ENCODE results near the gene ABCA2. TPM values are rescaled to one million over a fixed set of nuclear protein-coding genes. Genes with fewer than 3 reads are reported as not detected.

Gene ABCA2
- total RNA-seq, 1 donor from 2014 or later: 102 TPM

DNA sequence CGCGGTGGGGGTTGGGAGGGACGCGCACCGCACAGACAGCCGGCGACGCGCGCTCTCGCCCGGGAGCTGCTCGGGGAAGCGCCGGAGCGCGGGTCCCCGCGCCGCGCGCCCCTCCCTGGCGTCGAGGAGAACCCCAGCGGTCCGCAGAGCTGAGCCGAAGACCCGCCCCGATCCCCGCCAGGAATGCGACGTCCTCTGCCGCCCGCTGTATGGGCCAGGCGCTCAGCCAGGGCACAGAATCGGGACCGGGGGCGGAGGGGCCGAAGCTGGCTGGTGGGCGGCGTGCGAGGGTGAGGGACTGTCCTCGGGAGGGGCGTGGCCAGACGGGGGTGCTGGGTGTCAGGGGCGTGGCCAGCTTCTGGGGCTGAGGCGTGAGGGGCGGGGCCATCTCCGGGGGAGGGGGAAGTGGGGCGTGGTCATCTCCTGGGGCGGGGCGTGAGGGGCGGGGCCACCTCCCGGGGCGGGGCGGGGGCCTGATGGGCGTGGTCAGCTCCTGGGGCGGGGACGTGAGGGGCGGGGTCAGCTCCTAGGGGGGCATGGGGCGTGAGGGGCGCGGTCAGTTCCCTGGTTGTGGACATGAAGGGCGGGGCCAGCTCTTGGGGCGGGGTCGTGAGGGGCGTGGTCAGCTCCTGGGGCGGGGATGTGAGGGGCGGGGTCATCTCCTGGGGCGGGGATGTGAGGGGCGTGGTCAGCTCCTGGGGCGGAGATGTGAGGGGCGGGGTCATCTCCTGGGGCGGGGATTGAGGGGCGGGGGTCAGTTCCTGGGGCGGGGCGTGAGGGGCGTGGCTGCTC, 49.8 kb downstream of the ABCA2 start:
- no peak overlapping the region for H3K27ac ChIP-seq
- DNase-seq (ENCODE audit: low spot score in 2 of 2): no peak
- TF ChIP-seq, protein P1, sequence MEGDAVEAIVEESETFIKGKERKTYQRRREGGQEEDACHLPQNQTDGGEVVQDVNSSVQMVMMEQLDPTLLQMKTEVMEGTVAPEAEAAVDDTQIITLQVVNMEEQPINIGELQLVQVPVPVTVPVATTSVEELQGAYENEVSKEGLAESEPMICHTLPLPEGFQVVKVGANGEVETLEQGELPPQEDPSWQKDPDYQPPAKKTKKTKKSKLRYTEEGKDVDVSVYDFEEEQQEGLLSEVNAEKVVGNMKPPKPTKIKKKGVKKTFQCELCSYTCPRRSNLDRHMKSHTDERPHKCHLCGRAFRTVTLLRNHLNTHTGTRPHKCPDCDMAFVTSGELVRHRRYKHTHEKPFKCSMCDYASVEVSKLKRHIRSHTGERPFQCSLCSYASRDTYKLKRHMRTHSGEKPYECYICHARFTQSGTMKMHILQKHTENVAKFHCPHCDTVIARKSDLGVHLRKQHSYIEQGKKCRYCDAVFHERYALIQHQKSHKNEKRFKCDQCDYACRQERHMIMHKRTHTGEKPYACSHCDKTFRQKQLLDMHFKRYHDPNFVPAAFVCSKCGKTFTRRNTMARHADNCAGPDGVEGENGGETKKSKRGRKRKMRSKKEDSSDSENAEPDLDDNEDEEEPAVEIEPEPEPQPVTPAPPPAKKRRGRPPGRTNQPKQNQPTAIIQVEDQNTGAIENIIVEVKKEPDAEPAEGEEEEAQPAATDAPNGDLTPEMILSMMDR (IDR thresholded peaks at IDR 0.05): no peak
- peaks cover 7 to 8% of the 10 kb centered on the region in 2 donors for H3K4me1 ChIP-seq
- no peaks in the 10 kb centered on the region for H3K36me3 ChIP-seq
- H3K27me3 ChIP-seq: no peaks in the 10 kb centered on the region
- H3K4me3 ChIP-seq: peak overlapping the region; percentile 46 to 73
- no peaks in the 10 kb centered on the region for H3K9me3 ChIP-seq
- intact Hi-C loops (cut with DNase I): no loop called here

- intact Hi-C loops (cut with DNase I): no loop called here
- TF ChIP-seq, protein P1 (IDR thresholded peaks at IDR 0.05): no peak
- DNase-seq (ENCODE audit: low spot score in 2 of 2): no peak
- peak overlapping the region; percentile 46 to 73 for H3K4me3 ChIP-seq
- H3K4me1 ChIP-seq: peaks cover 7 to 8% of the 10 kb centered on the region in 2 donors
- H3K9me3 ChIP-seq: no peaks in the 10 kb centered on the region
- H3K36me3 ChIP-seq: no peaks in the 10 kb centered on the region
- H3K27ac ChIP-seq: no peak overlapping the region
- H3K27me3 ChIP-seq: no peaks in the 10 kb centered on the region
Measured at GRCh38 chr9:136977649-136978072, 50.4 kb downstream of the ABCA2 start.

DNA sequence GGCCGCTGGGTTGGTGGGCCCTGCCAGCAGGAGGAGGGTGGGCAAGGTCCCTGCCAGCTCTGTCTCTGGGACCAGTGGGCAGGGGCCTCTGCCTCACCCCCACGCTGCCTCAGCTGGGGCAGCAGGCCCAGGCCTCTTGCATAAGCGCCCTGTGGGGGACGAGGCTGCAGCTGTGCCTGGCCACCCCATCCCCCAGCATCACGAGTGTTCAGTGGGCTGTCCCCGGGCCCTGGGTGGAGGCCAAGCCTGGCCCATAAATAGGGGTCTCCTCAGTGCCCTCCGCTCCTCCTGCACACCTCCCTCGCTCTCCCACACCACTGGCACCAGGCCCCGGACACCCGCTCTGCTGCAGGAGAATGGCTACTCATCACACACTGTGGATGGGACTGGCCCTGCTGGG, 50.8 kb downstream of the ABCA2 start, which contains the start of gene PTGDS:
Gene PTGDS, plus strand, starts transcription at position 282 of the 400 bp plus-strand sequence. Its CDS starts 75 bp downstream, at position 357.
- Histone ChIP-seq H3K4me3 (peak within 1 kb of the TSS; percentile 46 to 73), H3K27me3 (no peaks in the 10 kb centered on the region), H3K36me3 (no peaks in the 10 kb centered on the region), H3K27ac (no peak within 1 kb of the TSS), H3K9me3 (no peaks in the 10 kb centered on the region), H3K4me1 (peaks cover 7 to 8% of the 10 kb centered on the region in 2 donors)
- TF ChIP-seq, protein P1 (IDR thresholded peaks at IDR 0.05): no peak
- intact Hi-C loops (cut with DNase I): no loop called here
- no peak for DNase-seq (ENCODE audit: low spot score in 2 of 2)

- Histone ChIP-seq H3K27ac (no peak overlapping the region), H3K4me3 (no peak overlapping the region), H3K4me1 (peaks cover 7 to 8% of the 10 kb centered on the region in 2 donors), H3K36me3 (no peaks in the 10 kb centered on the region), H3K9me3 (no peaks in the 10 kb centered on the region), H3K27me3 (no peaks in the 10 kb centered on the region)
- no peak for DNase-seq (ENCODE audit: low spot score in 2 of 2)
- TF ChIP-seq, protein P1 (IDR thresholded peaks at IDR 0.05): peak in 1 of 3 experiments; percentile 7
- intact Hi-C loops (cut with DNase I): no loop called here
Measured at GRCh38 chr9:136975644-136976043, 52.4 kb downstream of the ABCA2 start.

DNA sequence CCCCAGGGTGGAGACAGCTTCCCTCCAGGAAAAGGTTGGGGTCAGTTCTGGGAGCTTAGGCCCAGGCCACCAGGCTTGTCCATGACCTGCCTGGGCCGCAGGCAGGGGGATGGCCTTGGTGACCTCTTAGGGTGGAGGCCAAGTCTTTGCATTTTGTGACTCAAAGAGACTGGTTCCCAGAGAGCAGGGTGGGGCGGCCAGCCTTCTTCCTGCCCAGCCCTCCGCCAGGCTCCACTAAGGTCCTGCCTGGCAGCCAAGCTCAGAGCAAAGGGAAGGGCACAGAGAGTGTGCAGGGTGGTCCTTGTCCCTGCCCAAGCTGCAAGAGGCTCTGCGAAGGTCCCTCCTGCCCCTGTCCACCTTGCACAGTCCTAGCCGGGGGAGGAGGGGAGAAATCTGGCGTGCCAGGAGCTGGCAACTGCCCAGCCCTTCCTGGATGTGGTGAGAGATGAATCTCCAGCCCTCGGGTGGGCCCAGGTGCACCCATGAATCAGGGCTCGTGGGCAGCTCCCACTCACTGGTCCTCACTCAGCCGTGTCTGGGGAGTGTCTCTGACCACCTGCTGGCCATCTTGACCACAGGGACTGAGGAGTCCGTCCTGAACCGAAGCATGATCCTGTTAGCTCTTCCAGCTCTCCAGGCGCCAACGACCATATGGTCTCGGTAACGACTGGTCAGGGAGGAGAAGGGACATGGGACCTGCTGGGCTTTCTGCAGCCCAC, 53.1 kb downstream of the ABCA2 start:
- Histone ChIP-seq H3K27me3 (no peaks in the 10 kb centered on the region), H3K4me3 (no peak overlapping the region), H3K9me3 (no peaks in the 10 kb centered on the region), H3K4me1 (peaks cover 7 to 8% of the 10 kb centered on the region in 2 donors), H3K36me3 (no peaks in the 10 kb centered on the region), H3K27ac (no peak overlapping the region)
- TF ChIP-seq, protein P1 (IDR thresholded peaks at IDR 0.05): no peak
- intact Hi-C loops (cut with DNase I): no loop called here
- no peak for DNase-seq (ENCODE audit: low spot score in 2 of 2)

Data from ascending aorta (tissue), 2 donors.